Measurements from ENCODE around the gene FRZB. TPM values are rescaled to one million over a fixed set of nuclear protein-coding genes. Genes with fewer than 3 reads are reported as not detected.
"Not testable (repeated sequence)": the region's sequence is repeated elsewhere in the genome, so short reads cannot be mapped to it uniquely, and the experiment has no call there.

The FRZB gene
- polyA plus RNA-seq, 3 donors = 8.0 to 11.5 (median 9.3) TPM

DNA sequence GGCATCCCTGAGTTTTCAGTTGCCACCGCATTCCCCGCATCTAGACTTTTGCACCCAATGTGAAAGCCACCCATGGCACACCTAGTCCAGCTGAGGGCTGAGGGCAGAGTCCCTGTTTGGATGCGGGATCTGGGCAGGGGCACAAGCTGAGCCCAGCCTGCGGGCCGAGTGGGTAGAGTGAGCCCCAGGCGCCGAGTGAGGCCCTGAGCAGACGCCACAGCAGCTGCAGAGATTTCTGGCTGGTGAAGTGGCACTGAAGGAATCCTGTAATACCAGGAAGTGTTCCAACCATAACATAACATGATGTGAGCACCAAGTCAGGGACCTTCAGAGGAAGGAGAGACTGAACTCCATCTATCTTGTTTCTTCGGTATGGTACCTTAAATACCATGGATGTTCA lies 27.7 kb upstream of the FRZB start:
- DNase-seq = no peak

DNA sequence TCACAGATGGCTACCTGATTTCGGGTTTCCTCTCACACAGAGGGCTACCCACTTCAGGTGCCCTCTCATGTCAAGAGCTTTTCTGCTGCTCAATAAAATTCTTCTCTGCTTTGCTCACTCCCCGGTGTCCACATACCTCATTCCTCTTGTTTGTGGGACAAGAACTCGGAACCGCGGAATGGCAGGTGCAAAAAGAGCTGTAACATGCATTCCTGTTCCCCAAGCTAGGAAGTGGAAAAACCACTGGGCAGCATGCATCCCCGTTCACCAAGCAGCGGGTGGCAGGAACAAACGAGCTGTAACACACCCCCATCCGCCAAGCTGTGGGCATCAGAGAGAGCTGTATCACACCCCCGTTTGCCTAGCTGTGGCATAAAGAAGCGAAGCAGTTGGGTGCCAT lies 27.2 kb upstream of the FRZB start:
- no peak for DNase-seq

DNA sequence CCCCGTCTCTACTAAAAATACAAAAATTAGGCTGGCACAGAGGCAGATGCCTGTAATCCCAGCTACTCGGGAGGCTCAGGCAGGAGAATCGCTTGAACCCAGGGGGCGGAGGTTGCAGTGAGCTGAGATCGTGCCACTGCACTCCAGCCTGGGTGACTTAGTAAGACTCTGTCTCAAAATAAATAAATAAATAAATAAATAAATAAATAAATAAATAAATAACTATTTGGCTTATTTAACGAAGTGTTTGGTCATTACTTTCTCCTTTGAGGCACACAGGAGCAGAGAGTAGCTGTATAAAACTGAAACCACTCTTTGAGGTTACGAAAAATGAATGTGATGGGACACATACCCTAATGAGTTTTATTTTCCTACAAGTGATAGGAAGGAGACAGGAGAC lies 26.6 kb upstream of the FRZB start:
- not testable (repeated sequence) for DNase-seq

DNA sequence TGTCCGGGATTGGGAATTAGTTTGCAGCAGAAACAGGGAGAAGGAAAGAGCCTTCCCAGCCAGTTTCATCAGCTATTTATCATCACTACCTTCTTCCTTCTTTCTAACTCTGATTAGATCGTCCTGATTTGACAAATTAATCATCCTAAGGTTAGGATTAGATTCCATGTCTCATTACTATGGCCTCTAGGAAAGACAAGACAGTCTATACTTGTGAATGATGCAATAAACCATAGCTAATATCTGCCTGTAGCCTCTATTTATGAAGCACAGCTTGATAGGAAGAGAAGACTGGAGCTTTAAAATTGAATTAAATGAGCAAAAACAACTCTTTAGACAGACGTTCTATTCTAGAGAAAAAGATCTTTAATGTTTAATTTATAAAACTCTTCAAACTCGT lies 25.2 kb upstream of the FRZB start:
- DNase-seq = no peak

DNA sequence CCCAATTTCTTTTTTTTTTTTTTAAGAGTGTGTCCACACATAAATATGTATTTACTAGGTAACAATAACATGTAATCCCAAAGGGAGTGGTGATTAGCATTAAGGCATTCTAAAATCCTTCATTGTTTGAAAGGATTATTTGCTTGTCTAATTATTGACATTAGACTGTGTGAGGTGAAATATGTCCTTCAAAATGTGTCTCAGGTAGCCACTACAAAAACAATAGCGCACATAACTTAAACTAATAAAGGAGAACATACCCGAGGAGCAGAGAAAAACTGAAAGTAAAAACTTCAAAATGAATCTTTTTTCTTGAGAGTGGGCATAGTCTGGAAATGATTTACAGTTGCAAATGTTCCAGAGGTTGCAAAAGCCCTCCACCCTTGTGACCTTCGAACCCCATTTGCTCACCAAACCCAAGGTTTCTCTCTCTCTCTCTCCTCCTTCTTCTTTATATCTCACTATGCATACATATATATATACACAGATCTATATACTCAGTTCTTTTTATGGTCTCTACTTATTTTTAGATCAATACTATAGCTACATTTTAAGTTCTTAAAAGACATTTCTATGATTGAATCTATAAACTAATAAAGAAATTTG lies 24.4 kb upstream of the FRZB start:
- DNase-seq = no peak

DNA sequence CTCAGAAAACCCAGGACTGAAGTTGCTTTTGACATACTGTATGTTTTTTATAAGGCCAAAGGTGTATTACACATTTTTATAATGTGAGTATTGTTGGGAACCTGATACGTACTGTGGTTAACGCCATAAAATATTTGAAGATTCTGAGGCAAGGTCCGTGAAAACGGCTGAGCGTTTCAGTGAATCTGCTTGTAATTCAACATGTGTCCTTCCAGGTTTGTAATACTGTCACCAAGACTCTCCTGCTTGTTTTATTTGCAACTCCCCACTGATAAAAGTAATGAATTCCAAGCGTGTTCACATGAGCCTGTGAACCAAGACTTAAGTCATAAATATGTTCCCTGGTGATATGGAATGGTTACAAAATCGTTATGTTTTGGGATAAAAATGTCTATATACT lies 23.9 kb upstream of the FRZB start:
- DNase-seq = no peak

DNA sequence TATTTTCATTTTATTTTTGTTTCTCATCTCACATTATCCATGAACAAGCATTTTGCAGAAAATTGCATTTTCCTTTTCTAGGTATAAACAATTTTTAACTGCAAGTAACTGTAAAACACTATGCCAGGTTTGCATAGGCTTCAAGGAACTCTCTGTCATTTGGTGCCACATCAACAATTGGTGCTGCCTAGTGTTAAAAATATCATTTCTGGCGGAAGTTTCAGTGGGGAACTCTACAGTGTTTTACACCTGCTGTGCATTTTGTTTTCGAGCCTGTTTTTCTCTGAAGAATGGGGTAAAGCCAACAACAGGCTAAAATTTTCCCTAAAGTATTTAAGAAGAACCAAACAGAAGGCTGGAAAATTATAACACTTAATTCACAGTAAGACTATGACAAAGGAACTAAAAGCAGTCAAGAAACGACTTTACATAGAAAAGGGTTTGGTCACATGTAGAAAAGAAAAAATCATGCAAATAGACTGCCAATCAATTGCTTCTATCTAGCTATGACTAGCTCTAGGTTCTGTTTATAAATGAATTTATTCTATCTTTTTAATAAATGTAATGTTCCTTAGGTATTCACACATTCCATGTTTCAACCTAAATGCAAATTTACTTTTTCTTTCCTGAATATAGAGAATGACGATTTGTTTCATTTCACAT lies 21.4 kb upstream of the FRZB start:
- no peak for DNase-seq

DNA sequence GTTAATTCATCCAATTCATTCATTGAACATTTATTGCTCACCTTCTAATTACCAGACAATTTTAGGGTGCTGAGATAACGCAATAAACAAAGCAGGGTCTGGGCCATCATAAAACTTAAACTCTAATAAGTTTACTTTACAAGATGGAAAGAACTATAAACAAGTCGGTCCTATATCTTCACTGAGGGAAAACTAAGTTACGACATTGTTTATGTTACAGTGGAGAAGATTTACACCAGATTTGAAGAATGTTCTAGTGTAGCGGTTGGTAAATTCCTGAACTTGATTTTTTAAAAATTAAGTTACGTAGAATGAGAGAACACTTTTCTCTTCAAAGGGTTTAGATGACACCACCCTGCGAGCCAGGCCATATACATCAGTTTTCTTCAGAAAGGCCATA lies 20.7 kb upstream of the FRZB start:
- DNase-seq = no peak

DNA sequence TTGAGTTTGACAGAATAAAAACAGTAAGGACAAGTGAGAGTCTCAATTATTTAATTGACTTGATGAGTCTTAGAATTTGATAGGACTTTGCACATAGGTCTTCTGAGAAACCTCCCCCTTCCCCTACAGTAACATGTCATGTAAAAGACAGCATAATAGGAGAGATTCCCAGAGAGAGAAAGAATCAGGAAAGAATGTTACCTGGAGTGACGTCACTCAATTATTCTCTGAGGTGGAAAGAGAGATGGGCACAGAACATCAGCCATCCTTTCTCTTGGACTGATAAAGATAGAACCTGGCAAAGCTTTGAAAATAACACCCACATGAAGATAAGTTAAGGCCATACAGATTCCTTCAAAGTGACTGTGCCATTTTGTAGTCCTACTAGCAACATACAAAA lies 19.3 kb upstream of the FRZB start:
- DNase-seq = no peak

DNA sequence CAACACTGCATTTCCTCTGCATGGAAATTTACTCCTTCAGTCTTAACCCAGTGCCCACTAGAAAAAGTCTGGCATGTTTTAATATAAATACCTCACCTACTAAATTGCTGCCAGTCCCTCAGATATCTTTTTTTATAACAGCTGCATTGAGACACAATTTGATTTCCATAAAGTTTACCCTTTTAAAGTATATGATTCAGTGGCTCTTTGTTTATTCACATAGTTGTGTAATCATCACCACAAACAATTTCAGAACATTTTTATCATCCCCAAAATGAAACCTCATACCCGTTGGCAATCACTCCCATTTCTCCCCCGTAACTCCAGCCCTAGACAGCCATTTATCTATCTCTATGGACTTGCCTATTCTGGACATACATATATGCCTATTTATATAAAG lies 17.0 kb upstream of the FRZB start:
- DNase-seq = no peak

DNA sequence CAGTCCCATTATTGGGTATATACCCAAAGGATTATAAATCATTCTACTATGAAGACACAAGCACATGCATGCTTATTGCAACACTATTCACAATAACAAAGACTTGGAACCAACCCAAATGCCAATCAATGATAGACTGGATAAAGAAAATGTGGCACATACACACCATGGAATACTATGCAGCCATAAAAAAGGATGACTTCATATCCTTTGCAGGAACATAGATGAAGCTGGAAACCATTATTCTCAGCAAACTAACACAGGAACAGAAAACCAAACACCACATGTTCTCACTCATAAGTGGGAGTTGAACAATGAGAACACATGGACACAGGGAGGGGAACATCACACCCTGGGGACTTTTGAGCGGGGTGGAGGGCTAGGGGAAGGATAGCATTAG lies 13.7 kb upstream of the FRZB start:
- DNase-seq = not testable (repeated sequence)

DNA sequence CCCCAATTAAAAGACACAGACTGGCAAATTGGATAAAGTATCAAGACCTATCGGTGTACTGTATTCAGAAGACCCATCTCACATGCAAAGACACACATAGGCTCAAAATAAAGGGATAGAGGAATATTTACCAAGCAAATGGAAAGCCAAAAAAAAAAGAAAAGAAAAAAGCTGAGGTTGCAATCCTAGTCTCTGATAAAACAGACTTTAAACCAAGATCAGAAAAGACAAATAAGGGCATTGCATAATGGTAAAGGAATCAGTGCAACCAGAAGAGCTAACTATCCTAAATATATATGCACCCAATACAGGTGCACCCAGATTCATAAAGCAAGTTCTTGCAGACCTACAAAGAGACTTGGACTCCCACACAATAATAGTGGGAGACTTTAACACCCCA lies 10.2 kb upstream of the FRZB start:
- not testable (repeated sequence) for DNase-seq

DNA sequence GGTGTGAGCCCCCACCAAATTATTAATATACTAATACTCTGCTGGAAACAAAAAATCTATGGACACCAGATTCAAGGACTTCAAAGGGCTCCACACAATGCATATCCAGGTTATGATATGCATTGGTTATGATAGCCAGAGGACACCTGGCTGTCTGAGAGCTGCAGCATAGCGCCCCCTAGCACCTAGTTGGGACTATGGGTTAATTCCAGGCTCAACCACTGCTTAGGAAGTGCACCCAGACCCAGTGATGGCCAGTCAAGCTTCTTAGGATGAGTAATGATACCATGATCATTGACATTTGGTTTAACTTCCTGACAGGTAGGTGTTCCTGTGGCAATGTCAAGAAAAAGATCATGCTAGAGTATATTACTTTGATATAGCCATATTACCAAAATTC lies 3.8 kb upstream of the FRZB start:
- DNase-seq = no peak

DNA sequence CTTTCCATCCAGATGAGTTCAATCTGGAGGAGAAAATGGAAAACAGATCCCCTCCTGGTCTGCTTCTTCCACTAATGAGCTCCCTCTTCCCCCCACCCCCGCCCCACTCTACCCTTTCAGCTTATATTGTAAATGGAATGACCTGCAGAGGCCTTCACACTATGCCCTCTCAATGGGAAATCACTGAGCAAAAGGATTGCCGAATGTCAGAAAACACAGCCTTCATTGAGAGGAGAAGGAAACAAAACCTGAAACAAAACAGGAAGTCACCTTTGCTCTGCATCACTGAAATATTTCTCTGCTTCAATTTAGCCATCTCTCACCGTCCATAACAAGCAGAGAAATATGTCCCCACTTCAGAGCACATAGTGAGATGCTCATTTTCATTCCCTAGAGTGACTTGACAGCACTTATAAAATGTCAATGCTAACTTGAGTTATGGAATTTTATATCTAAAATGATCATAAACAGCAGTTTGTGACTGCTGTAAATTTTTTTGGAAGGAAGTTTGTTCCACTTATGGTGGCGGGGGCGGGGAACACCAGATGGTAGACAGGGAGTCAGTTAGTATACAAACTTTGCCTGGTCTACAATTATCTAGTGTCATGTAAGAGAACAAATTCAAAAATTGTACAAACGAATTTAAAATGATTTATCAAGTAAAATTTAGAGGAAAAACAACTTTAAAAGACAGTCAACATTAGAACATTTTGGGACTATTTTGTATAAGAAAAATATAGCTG lies 1.8 kb upstream of the FRZB start:
- no peak for DNase-seq

DNA sequence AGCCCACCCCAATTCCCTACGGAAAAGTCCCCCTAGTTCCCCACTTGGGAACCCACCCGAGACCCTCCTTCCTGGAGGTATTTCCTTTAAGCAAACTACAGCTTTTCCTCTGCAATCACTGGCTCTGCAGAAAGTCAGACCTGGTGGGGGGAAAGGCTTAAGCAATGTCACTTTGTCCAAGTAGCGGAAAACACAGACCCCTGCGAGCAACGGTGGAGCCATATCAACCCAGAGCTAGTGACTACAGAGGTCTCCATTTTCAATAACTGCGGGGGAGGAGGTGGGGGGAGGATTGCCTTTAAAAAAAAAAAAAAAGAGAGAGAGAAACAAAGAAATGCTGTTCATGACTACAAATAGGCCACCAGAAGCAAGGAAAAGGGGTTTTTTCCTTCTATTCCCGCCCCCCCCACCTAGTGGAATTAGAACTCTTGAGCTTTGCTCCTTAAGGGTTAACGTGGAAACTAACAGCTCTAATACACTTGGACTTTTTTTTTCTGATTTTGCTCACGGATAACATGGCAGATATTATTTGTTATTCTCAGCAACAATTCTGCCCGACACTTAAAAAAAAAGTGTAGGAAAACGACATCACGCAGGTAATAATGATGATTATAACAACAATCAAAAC lies 1.1 kb upstream of the FRZB start:
- DNase-seq = no peak

DNA sequence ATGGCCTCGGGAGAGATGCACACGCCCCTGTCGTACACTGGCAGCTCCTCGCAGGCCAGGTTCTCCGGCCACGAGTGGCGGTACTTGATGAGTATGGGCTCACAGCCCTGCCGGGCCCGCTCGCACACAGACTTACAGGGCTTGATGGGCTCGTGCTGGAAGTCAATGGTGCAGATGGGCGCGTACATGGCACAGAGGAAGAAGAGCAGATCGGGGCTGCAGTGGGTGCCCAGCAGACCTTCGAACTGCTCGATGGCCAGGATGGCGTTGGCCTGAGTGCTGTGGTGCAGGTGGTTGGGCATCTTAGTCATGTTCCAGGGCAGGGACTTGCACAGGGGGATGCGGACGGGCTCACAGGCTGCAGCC lies 359 bp downstream of the FRZB start:
- DNase-seq = no peak

DNA sequence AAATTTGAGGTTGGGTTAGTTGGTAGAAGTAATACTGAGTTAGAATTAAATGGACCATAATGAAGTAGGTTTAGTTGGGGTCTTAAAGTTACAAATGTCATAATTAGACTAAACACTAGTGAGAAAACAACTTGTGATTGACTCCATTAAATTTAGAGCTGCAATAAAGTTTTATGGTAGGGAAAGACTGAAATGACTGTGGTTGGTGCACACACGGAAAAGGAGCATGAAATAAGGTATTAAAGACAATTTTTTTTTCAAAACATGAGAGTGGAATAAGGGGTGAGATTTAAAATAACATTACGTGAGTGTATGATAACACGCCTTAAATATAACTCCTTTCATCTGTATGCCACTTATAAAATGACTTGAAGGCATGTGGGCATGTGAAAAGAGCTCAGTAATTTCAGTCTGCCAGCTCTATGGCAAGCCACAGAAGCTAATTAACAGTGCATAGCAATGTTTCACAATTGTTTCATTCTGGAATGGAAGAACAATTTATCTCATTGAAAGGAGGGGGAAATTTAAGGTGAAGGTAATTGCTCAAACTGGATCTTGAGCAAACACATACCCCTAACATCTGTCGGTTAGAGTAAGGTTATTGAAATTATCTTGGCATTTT lies 1.4 kb downstream of the FRZB start:
- no peak for DNase-seq

DNA sequence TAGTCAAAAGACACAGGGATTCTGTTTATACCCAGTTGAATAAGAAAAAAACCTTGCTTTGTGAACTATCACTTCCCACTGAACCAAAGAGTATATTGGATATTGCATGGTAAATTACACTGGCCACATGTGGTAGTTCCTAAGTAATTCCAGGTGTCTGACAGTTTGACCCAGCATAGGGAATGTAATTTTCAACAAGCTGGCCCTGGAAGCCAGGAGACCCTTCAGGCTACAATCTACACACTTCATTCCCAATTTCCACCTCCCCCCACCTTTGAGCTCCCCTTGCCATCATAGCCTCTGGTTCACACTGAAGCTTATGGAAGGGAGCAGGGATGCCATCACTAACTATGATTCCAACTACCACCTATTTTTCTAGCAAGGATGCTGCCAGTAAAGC lies 2.8 kb downstream of the FRZB start:
- DNase-seq = no peak

DNA sequence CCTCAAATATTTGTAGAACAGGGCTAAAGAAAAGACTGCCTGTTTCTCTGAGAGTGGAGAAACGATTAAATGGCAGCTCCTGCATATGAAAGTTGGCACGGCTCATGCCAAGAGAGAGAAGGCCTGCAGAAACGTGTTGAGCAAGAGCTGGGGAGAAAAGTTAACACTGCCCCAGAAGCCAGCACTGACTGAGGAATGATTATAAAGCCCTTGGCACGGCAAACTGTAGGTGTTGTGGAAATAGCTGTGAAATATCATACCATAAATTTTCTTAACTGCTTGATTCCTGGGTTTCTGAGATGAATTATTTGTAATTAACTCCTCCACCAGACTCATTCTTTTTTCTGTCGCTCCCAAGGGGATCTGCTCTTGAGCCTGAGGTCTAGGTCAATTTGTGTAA lies 4.3 kb downstream of the FRZB start:
- no peak for DNase-seq

DNA sequence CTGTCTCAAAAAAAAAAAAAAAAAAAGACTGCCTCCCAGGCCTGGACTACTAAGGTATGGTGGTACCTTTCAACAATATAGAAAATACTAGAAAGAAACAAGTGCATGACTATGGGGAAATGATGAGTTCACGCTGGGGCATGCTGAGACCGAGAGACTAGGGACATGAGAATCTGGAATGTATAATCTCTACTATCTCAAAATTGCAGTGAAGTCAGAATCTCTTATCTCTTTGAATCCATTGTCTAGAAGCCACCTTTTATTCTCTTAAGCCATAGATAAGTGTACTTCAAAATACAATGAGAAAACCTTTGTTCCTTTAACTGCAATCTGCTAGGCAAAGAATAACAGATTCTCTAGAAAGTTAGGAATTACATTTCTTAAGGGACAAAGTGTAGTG lies 5.6 kb downstream of the FRZB start:
- DNase-seq = no peak

DNA sequence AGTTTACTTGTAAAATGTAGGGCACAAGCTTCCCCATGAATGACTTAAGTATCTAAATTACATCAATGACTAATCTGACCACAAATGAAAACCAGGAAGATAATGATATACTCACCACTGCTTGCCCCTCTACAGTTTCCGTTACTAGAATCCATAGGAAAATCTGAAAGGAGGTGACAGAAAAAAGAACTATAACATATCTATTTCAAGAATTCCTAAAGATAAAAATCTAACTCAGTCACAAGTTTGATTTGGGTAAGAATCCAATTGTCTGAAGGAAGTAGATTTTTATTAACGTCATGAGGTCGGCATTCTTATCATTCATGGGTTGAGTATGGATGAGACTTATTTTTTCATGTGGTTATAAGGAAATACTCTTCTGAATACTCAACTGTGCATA lies 7.8 kb downstream of the FRZB start:
- DNase-seq = no peak

DNA sequence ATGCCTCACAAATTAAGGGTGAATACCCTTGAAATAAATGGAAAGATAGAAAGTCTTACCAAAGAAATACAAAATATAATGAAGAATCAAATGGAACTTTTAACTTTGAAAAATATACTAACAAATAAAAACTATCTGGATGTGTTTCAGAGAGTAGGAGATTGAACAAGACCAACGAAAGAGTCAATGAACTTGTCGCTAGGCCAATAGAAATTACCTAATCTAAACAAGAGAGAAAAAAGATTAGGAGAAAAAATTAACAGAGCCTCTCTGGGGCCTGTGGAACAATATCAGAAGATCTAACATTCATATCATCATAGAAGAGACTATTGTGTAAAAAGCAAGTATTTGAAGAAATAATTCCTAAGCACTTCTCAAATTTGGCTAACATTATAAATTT lies 11.1 kb downstream of the FRZB start:
- no peak for DNase-seq
